H7 (cell line): Measurements from ENCODE around the gene ESF1. TPM values are rescaled to one million over a fixed set of nuclear protein-coding genes. Genes with fewer than 3 reads are reported as not detected.

Source experiments
- DNase-seq: peaks from one replicate; pipeline ENCODE4 v3.0.0; 2012
- H3K27me3 ChIP-seq: 2 replicates; pipeline ENCODE4 v1.6.0; 2011; ENCODE audit warnings: mild to moderate bottlenecking, low read length; ENCODE audit not compliant: control insufficient read depth, insufficient read depth
- H3K36me3 ChIP-seq: replicated peaks from 2 replicates; pipeline ENCODE4 v1.5.1; 2011; ENCODE audit warnings: low read length; ENCODE audit not compliant: control insufficient read depth, insufficient read depth
- H3K4me3 ChIP-seq: 2 replicates; pipeline ENCODE4 v1.5.1; 2011; ENCODE audit warnings: low read depth, mild to moderate bottlenecking, control low read depth, low read length, moderate library complexity; ENCODE audit not compliant: insufficient read depth
- total RNA-seq: library from RNA; depleted of rRNA; stranded (reverse); fragments of >200 nt; shearing (Covaris generic); gene quantifications from 2 replicates; pipeline ENCODE4 v1.2.3, GENCODE V29; 2014

The ESF1 gene
- total RNA-seq, 1 experiment from 2014 or later: 7.4 TPM

- Histone ChIP-seq H3K27me3 (no peaks in the 10 kb centered on the region), H3K36me3 (no peaks in the 10 kb centered on the region), H3K4me3 (no peak overlapping the region)
- no peak for DNase-seq
Observed at GRCh38 chr20:13685623-13686022, 99.1 kb downstream of the ESF1 start.

DNA sequence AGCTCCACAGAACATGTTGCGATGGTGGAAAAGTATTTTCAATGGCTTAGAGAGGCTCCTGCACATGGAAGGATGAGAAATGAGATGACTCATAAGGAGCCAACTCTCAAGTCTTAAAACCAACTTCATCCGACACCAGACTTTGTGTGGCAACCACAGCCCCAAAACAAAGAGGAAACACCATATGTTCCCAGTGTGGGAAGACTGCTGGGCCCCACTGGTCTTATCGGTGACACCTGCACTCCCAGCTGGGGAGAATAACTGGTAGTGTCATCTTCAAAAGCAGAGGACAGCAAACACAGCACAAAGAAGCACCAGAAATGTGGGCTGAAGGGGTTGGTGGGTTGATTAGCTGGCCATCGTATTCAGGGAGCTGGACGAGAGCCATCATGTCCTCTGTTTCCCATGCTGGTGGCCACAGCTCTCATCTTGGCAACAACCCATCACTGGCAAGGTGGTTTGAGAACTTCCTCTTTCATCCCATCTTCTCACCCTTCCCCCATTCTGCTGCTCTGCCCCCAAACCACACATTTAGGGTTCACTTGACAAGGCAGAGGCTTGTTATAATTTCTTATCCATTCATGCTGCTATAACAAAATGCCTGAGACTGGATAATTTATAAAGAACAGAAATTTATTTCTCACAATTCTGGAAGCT, 100.0 kb downstream of the ESF1 start:
- no peak for DNase-seq
- Histone ChIP-seq H3K36me3 (no peaks in the 10 kb centered on the region), H3K4me3 (no peak overlapping the region), H3K27me3 (no peaks in the 10 kb centered on the region)

DNA sequence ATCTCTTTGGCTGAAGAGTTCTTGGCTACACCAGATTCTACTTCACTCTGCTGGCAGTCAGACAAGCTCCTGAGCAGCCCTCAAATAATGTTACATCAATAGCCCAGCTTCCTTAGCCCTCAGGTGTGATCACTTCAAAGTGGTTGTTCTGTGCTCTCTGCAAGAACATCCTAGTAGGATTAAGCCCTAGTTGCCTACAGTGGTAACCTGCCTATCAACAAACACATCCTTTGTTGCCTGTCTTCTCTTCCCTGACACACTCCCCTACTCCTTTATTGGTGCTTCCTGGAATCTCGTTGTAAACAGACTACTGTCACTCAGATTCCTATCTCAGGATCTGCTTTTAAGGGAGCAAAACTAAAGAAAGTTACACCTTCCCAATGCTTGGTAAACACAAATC, 100.9 kb downstream of the ESF1 start:
- no peak overlapping the region for H3K4me3 ChIP-seq
- peak; percentile 16 for DNase-seq
- H3K27me3 ChIP-seq: no peaks in the 10 kb centered on the region
- H3K36me3 ChIP-seq: no peaks in the 10 kb centered on the region

- no peak overlapping the region for H3K4me3 ChIP-seq
- DNase-seq: no peak
- no peaks in the 10 kb centered on the region for H3K27me3 ChIP-seq
- H3K36me3 ChIP-seq: no peaks in the 10 kb centered on the region
Observed at GRCh38 chr20:13681248-13682125, 103.2 kb downstream of the ESF1 start.

- H3K27me3 ChIP-seq: no peaks in the 10 kb centered on the region
- H3K4me3 ChIP-seq: no peak overlapping the region
- no peak for DNase-seq
- H3K36me3 ChIP-seq: no peaks in the 10 kb centered on the region
Observed at GRCh38 chr20:13678944-13679343, 105.8 kb downstream of the ESF1 start.

- Histone ChIP-seq H3K4me3 (no peak overlapping the region), H3K27me3 (no peaks in the 10 kb centered on the region), H3K36me3 (no peaks in the 10 kb centered on the region)
- DNase-seq: no peak
Observed at GRCh38 chr20:13677241-13677640, 107.5 kb downstream of the ESF1 start.

- no peaks in the 10 kb centered on the region for H3K27me3 ChIP-seq
- no peaks in the 10 kb centered on the region for H3K36me3 ChIP-seq
- no peak overlapping the region for H3K4me3 ChIP-seq
- DNase-seq: no peak
Observed at GRCh38 chr20:13676682-13677081, 108.0 kb downstream of the ESF1 start.

- Histone ChIP-seq H3K36me3 (no peaks in the 10 kb centered on the region), H3K27me3 (no peaks in the 10 kb centered on the region), H3K4me3 (no peak overlapping the region)
- no peak for DNase-seq
Observed at GRCh38 chr20:13672690-13673089, 112.0 kb downstream of the ESF1 start.

- Histone ChIP-seq H3K4me3 (no peak overlapping the region), H3K27me3 (no peaks in the 10 kb centered on the region), H3K36me3 (no peaks in the 10 kb centered on the region)
- DNase-seq: no peak
Observed at GRCh38 chr20:13671916-13672378, 112.8 kb downstream of the ESF1 start.

- Histone ChIP-seq H3K36me3 (no peaks in the 10 kb centered on the region), H3K27me3 (no peaks in the 10 kb centered on the region), H3K4me3 (no peak overlapping the region)
- DNase-seq: no peak
Observed at GRCh38 chr20:13671512-13671911, 113.2 kb downstream of the ESF1 start.

GRCh38 chr20:13670160-13670559, 114.6 kb downstream of the ESF1 start:
- peak; percentile 33 for DNase-seq

GRCh38 chr20:13665709-13666395, 118.9 kb downstream of the ESF1 start:
- DNase-seq: no peak
- Histone ChIP-seq H3K36me3 (no peaks in the 10 kb centered on the region), H3K4me3 (no peak overlapping the region), H3K27me3 (no peaks in the 10 kb centered on the region)

More at GRCh38 chr20:13670160-13670559, 114.6 kb downstream of the ESF1 start:
- no peak overlapping the region for H3K4me3 ChIP-seq
- H3K27me3 ChIP-seq: no peaks in the 10 kb centered on the region
- H3K36me3 ChIP-seq: no peaks in the 10 kb centered on the region
